ENCODE data around the gene PET100.

GRCh38 chr19:7636317-7636690, 6.7 kb downstream of the PET100 start:
- TF ChIP-seq CTCF (conservative IDR thresholded peaks at IDR 0.05 in 1 of 2, IDR thresholded peaks at IDR 0.05 in 1 of 2; ENCODE audit: extremely low read depth in 1 of 2, insufficient read depth in 1 of 2, low read depth in 1 of 2, low read length in 2 of 2) (no peak), EZH2 (IDR thresholded peaks at IDR 0.05; ENCODE audit: borderline replicate concordance, low read length) (no peak)
